Caco-2 (cell line): Measurements from ENCODE around the gene PDCD1. TPM values are rescaled to one million over a fixed set of nuclear protein-coding genes. Genes with fewer than 3 reads are reported as not detected.
"Not testable (repeated sequence)": the region's sequence is repeated elsewhere in the genome, so short reads cannot be mapped to it uniquely, and the experiment has no call there.

Experiments
- BruUV-seq: library from RNA; stranded (reverse); fragments of 400-500 nt; replicated peaks from 2 replicates; lab custom pipeline; 2021; lab: Mats Ljungman, UMichigan
- CTCF ChIA-PET: fragments of 300-600 bp; sonication (Branson Sonifier 250); formaldehyde crosslinking; loops from one replicate; lab custom pipeline; 2022; ENCODE audit warnings: antibody characterized with exemption; lab: Charles Lee
- POLR2A ChIA-PET: fragments of 300-600 bp; sonication (Branson Sonifier 250); formaldehyde crosslinking; loops from one replicate; lab custom pipeline; 2022; ENCODE audit warnings: antibody characterized with exemption; lab: Charles Lee
- DNase-seq, 2 experiments: peaks; one replicate each; pipeline versions ENCODE4 v3.0.0 to v3.0.0-alpha.2; 2020 to 2022
- H3K27me3 ChIP-seq: replicated peaks from 2 replicates; pipeline ENCODE4 v1.6.0; 2011; ENCODE audit warnings: low read length; ENCODE audit not compliant: control insufficient read depth, insufficient read depth
- H3K36me3 ChIP-seq: 2 replicates; pipeline ENCODE4 v1.5.1; 2011; ENCODE audit warnings: low read length; ENCODE audit not compliant: control insufficient read depth, insufficient read depth
- H3K4me1 ChIP-seq: fragments of 250-450 bp; sonication (Bioruptor Pico); 2 replicates; pipeline ENCODE4 v1.5.1; 2020; ENCODE audit warnings: mild to moderate bottlenecking
- H3K4me3 ChIP-seq: 2 replicates; pipeline ENCODE4 v1.5.1; 2011; ENCODE audit warnings: low read depth, mild to moderate bottlenecking, control low read depth, low read length
- H3K9me3 ChIP-seq: fragments of 250-450 bp; sonication (Bioruptor Pico); 2 replicates; pipeline ENCODE4 v1.5.1; 2020; ENCODE audit warnings: mild to moderate bottlenecking, moderate library complexity
- H3K27ac Mint-ChIP-seq: one replicate; pipeline ENCODE4 v1.8.0; 2022; ENCODE audit warnings: mixed read lengths; ENCODE audit not compliant: unreplicated experiment
- H3K27me3 Mint-ChIP-seq: one replicate; pipeline ENCODE4 v1.8.0; 2022; ENCODE audit warnings: mixed read lengths; ENCODE audit not compliant: insufficient read depth, unreplicated experiment
- H3K36me3 Mint-ChIP-seq: one replicate; pipeline ENCODE4 v1.8.0; 2022; ENCODE audit warnings: mild to moderate bottlenecking, mixed read lengths; ENCODE audit not compliant: insufficient read depth, unreplicated experiment
- H3K4me1 Mint-ChIP-seq: one replicate; pipeline ENCODE4 v1.8.0; 2022; ENCODE audit warnings: low read depth, mixed read lengths; ENCODE audit not compliant: unreplicated experiment
- H3K4me3 Mint-ChIP-seq: one replicate; pipeline ENCODE4 v1.8.0; 2022; ENCODE audit warnings: mild to moderate bottlenecking, moderate library complexity, mixed read lengths; ENCODE audit not compliant: unreplicated experiment
- H3K9me3 Mint-ChIP-seq: one replicate; pipeline ENCODE4 v1.8.0; 2022; ENCODE audit warnings: mixed read lengths; ENCODE audit not compliant: unreplicated experiment
- intact Hi-C: fragments of 100-400 bp; cut with micrococcal nuclease; formaldehyde crosslinking; loops from one replicate; pipeline ENCODE4 v1.10.0; 2022; ENCODE audit not compliant: unreplicated experiment
- total RNA-seq: library from RNA; stranded (reverse); gene quantifications from 2 replicates; pipeline ENCODE4 v1.2.3, GENCODE V29; 2022
- TF ChIP-seq, protein P1 (sequence below), 2 experiments: fragments of 200-600 bp in 1 of 2; IDR thresholded peaks; 1 replicate in 1 of 2; 2 replicates in 1 of 2; pipeline versions ENCODE4 v1.5.1 to v1.8.0; 2011 to 2022; ENCODE audit warnings: antibody characterized with exemption in 1 of 2, control low read depth in 1 of 2, inconsistent platforms in 1 of 2, low read depth in 1 of 2, low read length in 1 of 2, mild to moderate bottlenecking in 1 of 2, moderate library complexity in 1 of 2; ENCODE audit not compliant: insufficient read depth in 1 of 2, severe bottlenecking in 1 of 2, unreplicated experiment in 1 of 2

PDCD1 gene
- total RNA-seq, 1 experiment from 2014 or later = not detected

DNA sequence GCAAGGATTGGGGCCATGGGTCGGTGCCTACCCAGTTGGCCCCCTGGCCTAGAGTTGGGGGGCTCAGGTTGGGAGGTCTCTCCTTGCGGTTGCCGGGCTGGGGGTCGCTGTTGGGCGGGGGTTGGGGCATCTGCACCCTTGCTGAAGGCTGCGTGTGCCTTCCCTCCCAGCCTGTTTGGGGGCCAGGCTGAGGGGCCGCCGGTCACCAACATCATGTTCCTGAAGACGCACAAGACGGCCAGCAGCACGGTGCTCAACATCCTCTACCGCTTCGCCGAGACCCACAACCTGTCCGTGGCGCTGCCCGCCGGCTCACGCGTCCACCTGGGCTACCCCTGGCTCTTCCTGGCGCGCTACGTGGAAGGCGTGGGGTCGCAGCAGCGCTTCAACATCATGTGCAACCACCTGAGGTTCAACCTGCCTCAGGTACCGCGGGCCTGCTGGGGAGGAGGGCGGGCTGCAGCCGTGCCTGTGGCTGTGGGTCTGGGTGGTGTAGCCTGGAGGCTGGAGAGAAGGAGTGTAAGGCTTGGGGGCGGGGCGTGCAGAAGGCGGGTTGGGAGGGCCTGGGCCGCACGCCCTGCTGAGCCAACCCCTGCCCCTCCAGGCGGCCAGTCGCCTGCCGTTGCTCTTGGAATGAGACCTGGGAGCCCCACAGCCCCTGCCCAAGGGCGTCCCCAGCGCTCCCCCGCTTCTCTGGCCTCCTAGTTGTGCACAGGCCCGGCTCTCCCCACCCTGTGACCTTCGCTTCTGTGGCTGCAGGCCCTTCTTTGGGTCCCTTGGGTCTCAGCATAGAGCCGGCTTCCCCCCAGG lies 56.9 kb downstream of the PDCD1 start:
- Mint-ChIP-seq H3K9me3 (no peaks in the 10 kb centered on the region), H3K27ac (no peak overlapping the region), H3K27me3 (no peaks in the 10 kb centered on the region), H3K4me3 (no peak overlapping the region), H3K36me3 (peaks cover 5% of the 10 kb centered on the region), H3K4me1 (peaks cover 6% of the 10 kb centered on the region)
- ChIA-PET POLR2A (no interaction called here), CTCF (no interaction called here)
- Histone ChIP-seq H3K27me3 (no peaks in the 10 kb centered on the region), H3K9me3 (no peaks in the 10 kb centered on the region), H3K4me3 (no peak overlapping the region), H3K36me3 (no peaks in the 10 kb centered on the region), H3K4me1 (no peaks in the 10 kb centered on the region)
- intact Hi-C loops = no loop called here
- DNase-seq = peak in 1 of 2 experiments; percentile 53
- TF ChIP-seq, protein P1, sequence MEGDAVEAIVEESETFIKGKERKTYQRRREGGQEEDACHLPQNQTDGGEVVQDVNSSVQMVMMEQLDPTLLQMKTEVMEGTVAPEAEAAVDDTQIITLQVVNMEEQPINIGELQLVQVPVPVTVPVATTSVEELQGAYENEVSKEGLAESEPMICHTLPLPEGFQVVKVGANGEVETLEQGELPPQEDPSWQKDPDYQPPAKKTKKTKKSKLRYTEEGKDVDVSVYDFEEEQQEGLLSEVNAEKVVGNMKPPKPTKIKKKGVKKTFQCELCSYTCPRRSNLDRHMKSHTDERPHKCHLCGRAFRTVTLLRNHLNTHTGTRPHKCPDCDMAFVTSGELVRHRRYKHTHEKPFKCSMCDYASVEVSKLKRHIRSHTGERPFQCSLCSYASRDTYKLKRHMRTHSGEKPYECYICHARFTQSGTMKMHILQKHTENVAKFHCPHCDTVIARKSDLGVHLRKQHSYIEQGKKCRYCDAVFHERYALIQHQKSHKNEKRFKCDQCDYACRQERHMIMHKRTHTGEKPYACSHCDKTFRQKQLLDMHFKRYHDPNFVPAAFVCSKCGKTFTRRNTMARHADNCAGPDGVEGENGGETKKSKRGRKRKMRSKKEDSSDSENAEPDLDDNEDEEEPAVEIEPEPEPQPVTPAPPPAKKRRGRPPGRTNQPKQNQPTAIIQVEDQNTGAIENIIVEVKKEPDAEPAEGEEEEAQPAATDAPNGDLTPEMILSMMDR (IDR thresholded peaks at IDR 0.05; ENCODE audit: insufficient read depth in 1 of 2, low read depth in 1 of 2, low read length in 1 of 2, severe bottlenecking in 1 of 2, unreplicated experiment in 1 of 2) = no peak
- no TSS peak for BruUV-seq

DNA sequence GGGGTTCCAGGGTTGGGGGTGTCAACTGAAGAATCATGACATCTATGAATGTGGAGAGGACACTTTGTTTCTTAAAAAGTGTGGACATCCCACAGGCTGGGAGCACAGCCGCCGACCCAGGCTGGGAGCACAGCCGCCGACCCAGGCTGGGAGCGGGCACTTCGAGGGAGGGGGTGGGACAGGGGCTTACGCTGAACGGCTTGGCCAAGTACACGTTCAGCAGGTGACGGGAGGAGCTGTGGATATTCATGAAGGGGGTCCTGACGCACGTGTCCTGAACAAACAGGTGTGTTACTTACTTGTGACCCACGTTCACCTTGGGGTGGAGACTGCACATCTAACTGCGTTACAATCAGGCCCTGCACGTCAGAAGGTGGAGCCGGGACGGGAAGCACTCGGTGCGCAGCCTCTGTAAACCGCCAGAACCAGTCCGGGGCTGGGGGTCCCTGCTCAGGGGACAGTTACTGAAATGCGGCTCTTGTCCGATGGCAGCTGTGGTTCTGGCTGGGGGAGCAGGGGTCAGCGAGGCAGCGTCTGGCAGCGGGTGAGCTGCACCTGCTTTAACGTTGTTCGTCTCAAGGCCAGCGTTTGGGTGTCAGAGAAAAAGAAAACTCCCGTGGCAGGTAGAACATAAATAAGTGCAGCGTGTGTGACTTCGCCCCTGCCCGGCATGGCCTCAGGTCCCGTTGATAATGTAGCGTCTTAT lies 58.3 kb downstream of the PDCD1 start:
- CTCF ChIA-PET, H3K36me3 Mint-ChIP-seq, intact Hi-C loops, H3K9me3 ChIP-seq, DNase-seq, H3K4me1 ChIP-seq, POLR2A ChIA-PET, H3K4me3 Mint-ChIP-seq, H3K27ac Mint-ChIP-seq, H3K27me3 Mint-ChIP-seq, H3K4me3 ChIP-seq, H3K27me3 ChIP-seq, H3K36me3 ChIP-seq, BruUV-seq, H3K9me3 Mint-ChIP-seq: not testable (repeated sequence)
- H3K4me1 Mint-ChIP-seq = peaks cover 13% of the 10 kb centered on the region

Other genes with a start within 250 kb of the PDCD1 start
- gene THAP4, start 221.7 kb downstream of the PDCD1 start, total RNA-seq = 34.7 and 37.2 TPM in 2 replicates
- 94.5 and 101 TPM in 2 replicates for gene ATG4B, start 221.2 kb downstream of the PDCD1 start, total RNA-seq
- 65.1 and 68.4 TPM in 2 replicates for gene DTYMK, start 172.1 kb downstream of the PDCD1 start, total RNA-seq
- 28.6 and 32.2 TPM in 2 replicates for gene ING5, start 156.9 kb downstream of the PDCD1 start, total RNA-seq
- gene D2HGDH, start 124.3 kb downstream of the PDCD1 start, total RNA-seq = 35.4 and 41.3 TPM in 2 replicates
- gene GAL3ST2, start 82.1 kb downstream of the PDCD1 start, total RNA-seq = 6.0 and 6.8 TPM in 2 replicates
- gene NEU4, start 49.7 kb downstream of the PDCD1 start, total RNA-seq = 1.5 and 3.9 TPM in 2 replicates
- not detected in 2 replicates for gene RTP5, start 10.8 kb upstream of the PDCD1 start, total RNA-seq